Stimulated activated CD8-positive, alpha-beta memory T cell treated with anti-CD3 and anti-CD28 coated beads, Interleukin-2, amount 100 ng/mL, for 1 hour (primary cell): ENCODE results near the gene URB2.

ENCODE experiments used
- DNase-seq, 2 donors: peaks; one replicate each; pipeline ENCODE4 v3.0.0-alpha.2; 2020; ENCODE audit warnings: low read depth in 2 of 2

URB2 gene

DNA sequence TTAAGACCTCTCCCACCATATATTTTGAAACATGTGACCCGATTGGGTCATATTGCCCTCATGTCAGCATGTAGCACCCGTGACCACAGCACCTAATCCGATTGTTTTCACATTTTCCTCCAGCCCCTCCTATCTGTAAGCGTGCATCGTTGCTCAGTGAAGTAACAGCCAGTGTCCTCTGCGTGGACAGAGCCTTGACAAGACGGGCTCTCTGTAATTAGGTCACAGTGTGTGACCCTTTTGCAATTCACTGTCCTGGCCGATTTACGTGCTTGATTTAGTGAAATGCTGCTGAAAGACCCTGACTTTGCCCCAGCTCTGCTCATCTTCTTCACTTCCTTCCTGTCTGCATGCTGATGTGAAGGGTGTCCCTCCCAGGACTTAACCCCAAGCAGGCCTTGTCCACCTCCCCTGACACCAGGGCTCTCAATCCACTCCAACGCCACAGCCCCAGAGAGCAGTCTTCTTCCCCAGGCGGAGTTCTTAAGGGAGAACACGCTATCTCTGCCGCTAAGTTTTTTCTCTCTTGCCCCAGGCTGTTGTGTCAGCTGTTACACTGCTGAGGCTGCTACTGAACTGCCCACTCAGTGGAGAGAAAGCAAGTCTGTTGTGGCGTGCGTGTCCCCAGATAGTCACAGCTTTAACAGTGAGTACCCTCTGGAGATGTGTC lies 19.4 kb downstream of the URB2 start:
- no peak for DNase-seq

GRCh38 chr1:229648406-229648805 lies 22.4 kb downstream of the URB2 start:
- DNase-seq: no peak

- DNase-seq: no peak
Observed at GRCh38 chr1:229650045-229650444, 24.0 kb downstream of the URB2 start.

- no peak for DNase-seq
Observed at GRCh38 chr1:229651546-229651945, 25.5 kb downstream of the URB2 start.

- no peak for DNase-seq
Observed at GRCh38 chr1:229653420-229653819, 27.4 kb downstream of the URB2 start.

- DNase-seq: no peak
Observed at GRCh38 chr1:229655781-229656180, 29.7 kb downstream of the URB2 start.

- no peak for DNase-seq
Observed at GRCh38 chr1:229657993-229658755, 32.1 kb downstream of the URB2 start.

- peak; percentile 29 to 43 for DNase-seq
Observed at GRCh38 chr1:229661022-229661877, 35.2 kb downstream of the URB2 start.

DNA sequence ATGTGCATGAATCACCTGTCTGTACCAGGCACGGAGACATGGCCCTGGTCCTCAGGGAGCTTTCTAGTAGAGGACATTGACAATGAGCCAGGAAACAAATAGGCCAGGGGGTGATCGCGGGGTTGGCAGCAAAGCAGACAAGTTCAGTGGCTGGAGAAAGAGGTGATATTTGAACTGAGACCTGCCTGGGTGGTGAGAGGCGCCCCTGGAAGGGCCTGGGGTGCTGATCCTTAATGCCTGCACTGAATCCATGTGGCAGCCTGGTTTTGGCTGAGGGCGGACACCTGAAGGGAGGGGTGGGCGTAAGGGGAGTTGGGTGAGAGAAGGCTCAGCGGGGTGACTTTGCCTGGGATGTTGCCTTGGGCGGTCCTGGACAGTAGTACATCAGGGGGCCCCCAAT lies 35.9 kb downstream of the URB2 start:
- DNase-seq: no peak

GRCh38 chr1:229664133-229664689 lies 38.2 kb downstream of the URB2 start:
- peak; percentile 37 to 60 for DNase-seq

GRCh38 chr1:229665912-229666558 lies 40.0 kb downstream of the URB2 start:
- no peak for DNase-seq

DNA sequence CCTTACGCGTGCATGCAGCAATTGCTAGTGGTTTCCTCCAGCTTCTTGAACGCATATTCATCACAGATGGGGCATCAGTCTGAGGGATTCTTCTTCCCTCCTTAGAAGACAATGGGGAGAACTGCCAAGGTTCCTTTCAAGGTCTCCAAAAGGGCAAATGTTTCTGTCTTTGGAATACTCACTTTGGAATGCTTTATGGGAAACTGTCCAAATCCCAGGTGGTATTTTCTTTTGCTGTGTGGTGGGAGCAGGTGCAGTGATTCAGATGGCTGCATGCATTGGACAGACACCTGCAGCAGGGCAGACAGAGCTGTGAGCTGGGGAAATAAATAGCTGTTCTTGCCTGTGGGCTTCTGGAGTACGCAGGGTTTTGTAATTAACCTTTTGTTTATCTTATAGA lies 40.5 kb downstream of the URB2 start:
- no peak for DNase-seq

GRCh38 chr1:229669333-229669732 lies 43.3 kb downstream of the URB2 start:
- no peak for DNase-seq

DNA sequence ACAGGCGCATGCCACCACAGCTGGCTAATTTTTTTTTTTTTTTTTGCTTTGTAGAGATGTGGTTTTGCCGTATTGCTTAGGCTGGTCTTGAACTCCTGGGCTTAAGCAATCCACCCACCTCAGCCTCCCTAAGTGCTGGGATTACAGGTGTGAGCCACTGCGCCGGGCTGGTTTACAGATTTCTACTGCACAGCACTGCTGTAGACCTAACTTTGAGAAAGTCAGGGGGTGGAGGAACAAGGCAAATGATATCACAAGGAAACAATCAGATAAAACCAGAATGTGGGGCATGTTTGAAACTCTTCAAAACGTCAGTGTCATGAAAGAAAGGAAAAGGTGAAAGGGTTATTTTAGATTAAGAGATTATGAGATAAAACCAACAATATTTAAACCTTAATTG lies 45.3 kb downstream of the URB2 start:
- no peak for DNase-seq

GRCh38 chr1:229672246-229672645 lies 46.2 kb downstream of the URB2 start:
- DNase-seq: no peak

DNA sequence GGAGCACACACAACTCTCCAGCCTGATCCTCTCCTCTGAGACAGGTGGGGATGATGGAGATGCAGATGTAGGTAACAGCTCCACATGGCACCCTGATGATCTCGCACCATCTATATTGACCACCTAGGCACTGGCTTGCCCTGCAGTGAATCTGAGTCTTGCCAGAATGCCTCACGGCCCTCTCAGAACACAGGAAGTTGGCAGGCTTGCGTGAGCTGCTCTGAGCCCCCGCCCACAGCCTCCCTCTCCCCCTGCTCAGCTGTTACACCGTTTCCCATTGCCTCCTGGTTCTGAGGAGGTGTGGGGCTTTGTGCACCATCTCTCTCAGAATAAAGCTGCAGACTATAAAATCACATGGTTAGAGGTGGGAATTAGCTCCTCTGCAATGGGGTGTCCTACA lies 48.0 kb downstream of the URB2 start:
- DNase-seq: no peak

GRCh38 chr1:229675396-229675795 lies 49.3 kb downstream of the URB2 start:
- no peak for DNase-seq

- DNase-seq: no peak
Observed at GRCh38 chr1:229685149-229685548, 59.1 kb downstream of the URB2 start.

DNA sequence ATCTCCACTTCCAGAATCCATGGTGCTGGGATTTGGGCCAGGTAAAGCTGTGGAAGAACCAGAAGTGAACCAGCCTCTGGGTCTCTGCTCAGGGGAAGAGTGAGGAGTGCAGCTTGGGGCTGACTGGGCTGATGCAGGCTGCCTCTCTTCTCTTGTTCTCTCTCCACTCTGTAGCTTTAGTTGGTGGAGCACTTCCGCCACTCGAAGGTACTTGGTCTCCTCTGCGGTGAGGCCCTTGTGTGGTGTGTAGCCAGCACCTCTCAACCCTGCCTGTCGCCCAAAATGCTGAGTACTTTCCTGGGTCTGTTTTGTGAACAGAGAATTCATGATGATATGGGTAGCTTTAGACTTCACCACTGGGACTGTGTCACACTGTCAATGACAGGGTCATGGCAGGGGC lies 63.2 kb downstream of the URB2 start:
- no peak for DNase-seq

GRCh38 chr1:229689904-229690303 lies 63.9 kb downstream of the URB2 start:
- no peak for DNase-seq

GRCh38 chr1:229690662-229691061 lies 64.6 kb downstream of the URB2 start:
- no peak for DNase-seq

DNA sequence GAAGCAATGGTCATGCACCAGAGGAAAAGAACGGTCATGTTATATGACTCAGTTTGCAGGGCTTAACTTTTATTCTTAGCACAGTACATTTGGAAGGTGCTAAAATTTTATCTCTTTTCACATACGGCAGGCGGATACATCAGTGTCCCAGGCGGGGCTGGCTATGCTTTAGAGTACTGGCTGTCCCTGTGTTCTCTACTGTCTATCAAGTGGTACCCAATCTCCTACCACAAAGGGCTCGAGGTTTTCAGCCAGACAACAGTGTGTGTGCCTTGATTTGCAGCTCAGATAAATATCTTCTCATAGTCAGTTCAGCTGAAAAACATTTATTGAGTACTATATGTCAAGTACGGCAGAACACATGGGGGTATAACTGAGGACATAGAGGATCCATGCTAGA lies 65.3 kb downstream of the URB2 start:
- DNase-seq: no peak
